DOHH2 (cell line): ENCODE measurements around the gene SLC16A10.

ENCODE experiments used
- CTCF ChIP-seq: fragments of 200-600 bp; sonication (generic); IDR thresholded peaks from one replicate; pipeline ENCODE4 v1.5.1; 2014; ENCODE audit warnings: antibody characterized with exemption, mild to moderate bottlenecking, low read depth, low read length; ENCODE audit not compliant: poor library complexity, severe bottlenecking
- EZH2phosphoT487 ChIP-seq: fragments of 200-600 bp; sonication (generic); IDR thresholded peaks from 2 replicates; pipeline ENCODE4 v1.6.1; 2017; ENCODE audit warnings: borderline replicate concordance, mild to moderate bottlenecking, antibody characterized with exemption, low read length, moderate library complexity, mixed read lengths

GRCh38 chr6:111201764-111202163 is 114.5 kb downstream of the SLC16A10 start:
- TF ChIP-seq CTCF (no peak), EZH2phosphoT487 (no peak)
